ENCODE results near the gene DHFR.

DNA sequence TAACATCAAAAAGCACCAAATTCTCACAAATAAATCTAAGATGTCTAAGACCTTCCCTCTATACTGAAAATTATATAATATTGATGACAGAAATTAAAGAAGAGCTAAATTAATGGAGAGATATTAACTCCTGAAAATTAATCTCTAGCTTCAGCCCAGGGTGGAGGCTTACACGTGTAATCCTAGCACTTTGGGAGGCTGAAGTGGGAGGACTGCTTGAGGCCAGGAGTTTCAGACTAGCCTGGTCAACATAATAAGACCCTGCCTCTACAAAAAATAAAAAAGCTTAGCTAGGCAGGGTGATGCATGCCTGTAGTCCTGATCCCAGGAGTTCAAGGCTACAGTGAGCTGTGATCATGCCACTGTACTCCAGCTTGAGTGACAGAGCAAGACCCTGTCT is 45.1 kb downstream of the DHFR start:
- TF ChIP-seq ZFP3 (CRISPR knock-in tag; IDR thresholded peaks at IDR 0.05) (no peak), TOX (CRISPR knock-in tag; IDR thresholded peaks at IDR 0.05; ENCODE audit: borderline replicate concordance) (no peak), ARNTL (CRISPR knock-in tag; IDR thresholded peaks at IDR 0.05; ENCODE audit: borderline replicate concordance, low read depth) (no peak), ZFP30 (CRISPR knock-in tag; IDR thresholded peaks at IDR 0.05) (no peak)
- TF ChIP-seq, protein P1, sequence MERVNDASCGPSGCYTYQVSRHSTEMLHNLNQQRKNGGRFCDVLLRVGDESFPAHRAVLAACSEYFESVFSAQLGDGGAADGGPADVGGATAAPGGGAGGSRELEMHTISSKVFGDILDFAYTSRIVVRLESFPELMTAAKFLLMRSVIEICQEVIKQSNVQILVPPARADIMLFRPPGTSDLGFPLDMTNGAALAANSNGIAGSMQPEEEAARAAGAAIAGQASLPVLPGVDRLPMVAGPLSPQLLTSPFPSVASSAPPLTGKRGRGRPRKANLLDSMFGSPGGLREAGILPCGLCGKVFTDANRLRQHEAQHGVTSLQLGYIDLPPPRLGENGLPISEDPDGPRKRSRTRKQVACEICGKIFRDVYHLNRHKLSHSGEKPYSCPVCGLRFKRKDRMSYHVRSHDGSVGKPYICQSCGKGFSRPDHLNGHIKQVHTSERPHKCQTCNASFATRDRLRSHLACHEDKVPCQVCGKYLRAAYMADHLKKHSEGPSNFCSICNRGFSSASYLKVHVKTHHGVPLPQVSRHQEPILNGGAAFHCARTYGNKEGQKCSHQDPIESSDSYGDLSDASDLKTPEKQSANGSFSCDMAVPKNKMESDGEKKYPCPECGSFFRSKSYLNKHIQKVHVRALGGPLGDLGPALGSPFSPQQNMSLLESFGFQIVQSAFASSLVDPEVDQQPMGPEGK (CRISPR knock-in tag; IDR thresholded peaks at IDR 0.05; ENCODE audit: borderline replicate concordance): no peak
